Measurements from ENCODE around the gene ZNF474.

GRCh38 chr5:122154491-122154890, 25.1 kb downstream of the ZNF474 start:
- TF ChIP-seq ZBTB44 (tag by site-specific recombination; IDR thresholded peaks at IDR 0.05), result no peak
- TF ChIP-seq ZNF2 (tag by site-specific recombination; IDR thresholded peaks at IDR 0.05), result no peak
- TF ChIP-seq, protein P1, sequence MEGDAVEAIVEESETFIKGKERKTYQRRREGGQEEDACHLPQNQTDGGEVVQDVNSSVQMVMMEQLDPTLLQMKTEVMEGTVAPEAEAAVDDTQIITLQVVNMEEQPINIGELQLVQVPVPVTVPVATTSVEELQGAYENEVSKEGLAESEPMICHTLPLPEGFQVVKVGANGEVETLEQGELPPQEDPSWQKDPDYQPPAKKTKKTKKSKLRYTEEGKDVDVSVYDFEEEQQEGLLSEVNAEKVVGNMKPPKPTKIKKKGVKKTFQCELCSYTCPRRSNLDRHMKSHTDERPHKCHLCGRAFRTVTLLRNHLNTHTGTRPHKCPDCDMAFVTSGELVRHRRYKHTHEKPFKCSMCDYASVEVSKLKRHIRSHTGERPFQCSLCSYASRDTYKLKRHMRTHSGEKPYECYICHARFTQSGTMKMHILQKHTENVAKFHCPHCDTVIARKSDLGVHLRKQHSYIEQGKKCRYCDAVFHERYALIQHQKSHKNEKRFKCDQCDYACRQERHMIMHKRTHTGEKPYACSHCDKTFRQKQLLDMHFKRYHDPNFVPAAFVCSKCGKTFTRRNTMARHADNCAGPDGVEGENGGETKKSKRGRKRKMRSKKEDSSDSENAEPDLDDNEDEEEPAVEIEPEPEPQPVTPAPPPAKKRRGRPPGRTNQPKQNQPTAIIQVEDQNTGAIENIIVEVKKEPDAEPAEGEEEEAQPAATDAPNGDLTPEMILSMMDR (tag by site-specific recombination; IDR thresholded peaks at IDR 0.05), result no peak
- TF ChIP-seq ZNF391 (tag by site-specific recombination; IDR thresholded peaks at IDR 0.05; ENCODE audit: borderline replicate concordance, low read depth), result no peak
- no peak for TF ChIP-seq ZNF837 (tag by site-specific recombination; IDR thresholded peaks at IDR 0.05)
- no peak for TF ChIP-seq ZNF785 (tag by site-specific recombination; IDR thresholded peaks at IDR 0.05)
- no peak for TF ChIP-seq ZEB2 (tag by site-specific recombination; IDR thresholded peaks at IDR 0.05)
- no peak for TF ChIP-seq ZNF670 (tag by site-specific recombination; IDR thresholded peaks at IDR 0.05; ENCODE audit: low read depth)
- no peak for TF ChIP-seq ZNF311 (tag by site-specific recombination; IDR thresholded peaks at IDR 0.05; ENCODE audit: borderline replicate concordance)
- no peak for TF ChIP-seq ZSCAN5A (tag by site-specific recombination; IDR thresholded peaks at IDR 0.05)
- no peak for TF ChIP-seq ZNF350 (tag by site-specific recombination; IDR thresholded peaks at IDR 0.05)
- no peak for TF ChIP-seq ZNF274 (IDR thresholded peaks at IDR 0.05; ENCODE audit: low read length)
- no peak for TF ChIP-seq ZNF274 (tag by site-specific recombination; IDR thresholded peaks at IDR 0.05; ENCODE audit: borderline replicate concordance)

All from HEK293 (cell line).